ENCODE results near the gene CHST6. TPM values are rescaled to one million over a fixed set of nuclear protein-coding genes. Genes with fewer than 3 reads are reported as not detected.

Gene CHST6
- total and polyA plus RNA-seq, 2 donors (not counting 3 experiments of a cell fraction or from before 2014, with no cell fraction given) = 0.26 to 0.60 TPM

GRCh38 chr16:75529959-75530358 lies 34.7 kb upstream of the CHST6 start:
- Histone ChIP-seq H2AFZ (ENCODE audit: low read depth, low read length) (no peak overlapping the region), H3K4me1 (ENCODE audit: control insufficient read depth, extremely low read depth, insufficient read depth, low read length) (no peaks in the 10 kb centered on the region), H3K9me3 (replicated peaks; ENCODE audit: control insufficient read depth, insufficient read depth, low read length) (no peaks in the 10 kb centered on the region), H3K4me3 (replicated peaks in 1 of 3; ENCODE audit: insufficient read depth in 1 of 3, low read depth in 1 of 3, low read length in 3 of 3) (no peak overlapping the region), H4K20me1 (replicated peaks; ENCODE audit: control insufficient read depth, extremely low read depth, insufficient read depth, low read length) (no peaks in the 10 kb centered on the region), H3K27me3 (ENCODE audit: control insufficient read depth in 2 of 2, insufficient read depth in 2 of 2, low read length in 2 of 2) (no peaks in the 10 kb centered on the region), H3K27ac (ENCODE audit: insufficient read depth, low read depth, low read length) (no peak overlapping the region), H3K79me2 (ENCODE audit: control insufficient read depth, insufficient read depth, low read length) (no peaks in the 10 kb centered on the region), H3K36me3 (ENCODE audit: control insufficient read depth in 2 of 2, extremely low read depth in 1 of 2, insufficient read depth in 2 of 2, low read length in 2 of 2) (no peaks in the 10 kb centered on the region), H3K9me1 (replicated peaks; ENCODE audit: control insufficient read depth, extremely low read depth, insufficient read depth, low read length) (no peaks in the 10 kb centered on the region), H3K4me2 (ENCODE audit: insufficient read depth, low read length) (no peak overlapping the region), H3K9ac (replicated peaks; ENCODE audit: extremely low read depth, insufficient read depth, low read length) (no peak overlapping the region)
- ChIA-PET POLR2A (no interaction called here), CTCF (no interaction called here)
- BruUV-seq (replicated peaks) = no TSS peak
- TF ChIP-seq EZH2 (IDR thresholded peaks at IDR 0.05; ENCODE audit: borderline replicate concordance, low read depth, low read length, severe bottlenecking) (no peak), MYC (IDR thresholded peaks at IDR 0.05; ENCODE audit: low read depth, low read length) (no peak)
- DNase-seq (ENCODE audit: low read depth, low spot score) = no peak
- dilution Hi-C loops (cut with MboI; ENCODE audit: extremely low pct_ligation_motif_present, low sequenced_read_pairs) = no loop called here
- FAIRE-seq = no peak
- intact Hi-C loops (cut with micrococcal nuclease) = no loop called here

- intact Hi-C loops (cut with micrococcal nuclease) (no loop called here), dilution Hi-C loops (cut with MboI; ENCODE audit: extremely low pct_ligation_motif_present, low sequenced_read_pairs) (no loop called here)
- TF ChIP-seq MAX (IDR thresholded peaks at IDR 0.05; ENCODE audit: insufficient read depth, insufficient read length) (no peak), POLR2A (IDR thresholded peaks at IDR 0.05; ENCODE audit: low read depth, low read length) (no peak), FOS (IDR thresholded peaks at IDR 0.05; ENCODE audit: borderline replicate concordance, insufficient read depth, low read length) (no peak), GATA2 (IDR thresholded peaks at IDR 0.05; ENCODE audit: insufficient read depth, insufficient read length, low read depth, low read length) (no peak), POLR2AphosphoS5 (IDR thresholded peaks at IDR 0.05; ENCODE audit: insufficient read depth, low read depth, low read length) (no peak), CTCF (IDR thresholded peaks at IDR 0.05; ENCODE audit: extremely low read depth in 1 of 2, insufficient read depth in 1 of 2, low read depth in 1 of 2, low read length in 2 of 2) (no peak), MYC (IDR thresholded peaks at IDR 0.05; ENCODE audit: low read depth, low read length) (no peak), EZH2 (IDR thresholded peaks at IDR 0.05; ENCODE audit: borderline replicate concordance, low read depth, low read length, severe bottlenecking) (no peak), JUN (IDR thresholded peaks at IDR 0.05; ENCODE audit: borderline replicate concordance, insufficient read depth, insufficient read length, low read depth) (no peak)
- no peaks in the 10 kb centered on the region for H3K36me3 ChIP-seq (ENCODE audit: control insufficient read depth in 2 of 2, extremely low read depth in 1 of 2, insufficient read depth in 2 of 2, low read length in 2 of 2)
- BruUV-seq (replicated peaks) = no TSS peak
- no peaks in the 10 kb centered on the region for H3K79me2 ChIP-seq (ENCODE audit: control insufficient read depth, insufficient read depth, low read length)
- H3K9ac ChIP-seq (replicated peaks; ENCODE audit: extremely low read depth, insufficient read depth, low read length) = no peak overlapping the region
- FAIRE-seq = no peak
- H3K27ac ChIP-seq (ENCODE audit: insufficient read depth, low read depth, low read length) = no peak overlapping the region
- ChIA-PET POLR2A (no interaction called here), CTCF (interaction anchor here (3.1 kb wide), 1 partner anchor 12 kb away, joined by 11 read pairs; no protein-coding TSS in a partner anchor)
- DNase-seq (ENCODE audit: low read depth, low spot score) = no peak
- no peak overlapping the region for H2AFZ ChIP-seq (ENCODE audit: low read depth, low read length)
- H3K27me3 ChIP-seq (ENCODE audit: control insufficient read depth in 2 of 2, insufficient read depth in 2 of 2, low read length in 2 of 2) = no peaks in the 10 kb centered on the region
- no peaks in the 10 kb centered on the region for H3K9me1 ChIP-seq (replicated peaks; ENCODE audit: control insufficient read depth, extremely low read depth, insufficient read depth, low read length)
- H3K4me2 ChIP-seq (ENCODE audit: insufficient read depth, low read length) = no peak overlapping the region
- H3K4me1 ChIP-seq (ENCODE audit: control insufficient read depth, extremely low read depth, insufficient read depth, low read length) = no peaks in the 10 kb centered on the region
- no peaks in the 10 kb centered on the region for H3K9me3 ChIP-seq (replicated peaks; ENCODE audit: control insufficient read depth, insufficient read depth, low read length)
- no peaks in the 10 kb centered on the region for H4K20me1 ChIP-seq (replicated peaks; ENCODE audit: control insufficient read depth, extremely low read depth, insufficient read depth, low read length)
- no peak overlapping the region for H3K4me3 ChIP-seq (replicated peaks in 1 of 3; ENCODE audit: insufficient read depth in 1 of 3, low read depth in 1 of 3, low read length in 3 of 3)
Observed at GRCh38 chr16:75529056-75529905, 34.0 kb upstream of the CHST6 start.
